HG02623 (cell line): Measurements from ENCODE around the gene LDLRAD3.
"Not testable (repeated sequence)": the region's sequence is repeated elsewhere in the genome, so short reads cannot be mapped to it uniquely, and the experiment has no call there.

Experiments used
- ATAC-seq: cut with Tn5 transposase; IDR thresholded peaks from one replicate; pipeline ENCODE4 v1.9.1; 2021; ENCODE audit warnings: moderate library complexity; ENCODE audit not compliant: unreplicated experiment

LDLRAD3 gene

GRCh38 chr11:35943713-35944502 is at the start of gene LDLRAD3:
Gene LDLRAD3, plus strand, starts transcription at chr11:35944062. Its CDS starts 37 bp downstream, at chr11:35944099.
- peak; percentile 76 for ATAC-seq

GRCh38 chr11:35897019-35897418 is 46.8 kb upstream of the LDLRAD3 start:
- ATAC-seq = no peak

DNA sequence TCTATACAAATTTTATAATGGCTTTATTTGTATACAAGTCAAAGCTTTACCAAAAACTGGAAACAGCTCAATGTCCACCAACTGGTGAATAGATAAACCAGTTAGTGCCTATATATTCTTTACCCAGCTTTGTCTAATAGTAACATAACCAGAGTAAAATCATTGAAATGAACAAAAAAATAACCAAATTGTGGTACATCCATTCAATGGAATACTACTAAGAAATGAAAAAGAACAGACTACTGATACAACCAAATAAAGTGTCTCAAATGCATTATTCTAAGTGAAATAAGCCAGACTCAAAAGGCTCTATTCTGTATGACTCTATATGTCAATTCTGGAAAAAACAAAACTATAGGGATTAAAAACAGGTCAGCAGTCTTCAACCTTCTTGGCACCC is 40.9 kb upstream of the LDLRAD3 start:
- no peak for ATAC-seq

GRCh38 chr11:35905646-35906276 is 38.1 kb upstream of the LDLRAD3 start:
- ATAC-seq = no peak

DNA sequence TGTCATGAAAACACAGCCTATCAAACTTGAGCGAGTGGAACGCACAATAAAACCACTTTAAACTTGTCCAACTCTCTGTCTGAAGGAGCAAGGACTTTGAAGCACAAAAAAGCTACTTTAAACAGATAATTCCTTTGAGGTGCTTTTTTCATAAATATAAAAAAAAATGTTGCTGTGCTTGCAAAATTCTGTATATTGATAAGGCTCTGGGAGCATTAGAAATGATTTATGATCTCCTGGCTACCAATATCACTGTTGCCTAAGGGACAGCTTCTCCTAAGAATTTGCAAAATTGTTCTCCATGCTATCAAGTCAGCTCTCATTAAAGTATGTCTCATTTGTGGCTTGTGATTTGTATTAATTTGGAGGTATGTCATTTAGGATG is 37.6 kb upstream of the LDLRAD3 start:
- ATAC-seq = no peak

DNA sequence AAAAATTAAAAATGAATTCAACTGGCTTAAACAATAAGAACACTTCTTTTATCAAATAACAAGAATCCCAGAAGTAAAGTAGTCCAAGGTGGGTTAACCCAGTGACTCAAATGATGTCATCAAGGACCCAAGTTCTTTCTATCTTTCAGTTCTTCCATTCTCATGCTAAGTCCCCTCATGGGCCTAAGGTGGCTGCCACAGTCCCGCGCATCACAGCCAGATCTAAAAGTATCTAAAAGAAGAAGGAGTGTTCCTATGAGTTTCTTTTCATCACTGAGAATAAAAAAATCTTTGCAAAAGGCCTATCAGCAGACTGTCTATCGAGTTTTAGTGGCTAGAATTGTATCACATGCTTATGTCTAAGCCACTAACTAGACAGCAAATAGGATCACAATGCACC is 37.2 kb upstream of the LDLRAD3 start:
- no peak for ATAC-seq

DNA sequence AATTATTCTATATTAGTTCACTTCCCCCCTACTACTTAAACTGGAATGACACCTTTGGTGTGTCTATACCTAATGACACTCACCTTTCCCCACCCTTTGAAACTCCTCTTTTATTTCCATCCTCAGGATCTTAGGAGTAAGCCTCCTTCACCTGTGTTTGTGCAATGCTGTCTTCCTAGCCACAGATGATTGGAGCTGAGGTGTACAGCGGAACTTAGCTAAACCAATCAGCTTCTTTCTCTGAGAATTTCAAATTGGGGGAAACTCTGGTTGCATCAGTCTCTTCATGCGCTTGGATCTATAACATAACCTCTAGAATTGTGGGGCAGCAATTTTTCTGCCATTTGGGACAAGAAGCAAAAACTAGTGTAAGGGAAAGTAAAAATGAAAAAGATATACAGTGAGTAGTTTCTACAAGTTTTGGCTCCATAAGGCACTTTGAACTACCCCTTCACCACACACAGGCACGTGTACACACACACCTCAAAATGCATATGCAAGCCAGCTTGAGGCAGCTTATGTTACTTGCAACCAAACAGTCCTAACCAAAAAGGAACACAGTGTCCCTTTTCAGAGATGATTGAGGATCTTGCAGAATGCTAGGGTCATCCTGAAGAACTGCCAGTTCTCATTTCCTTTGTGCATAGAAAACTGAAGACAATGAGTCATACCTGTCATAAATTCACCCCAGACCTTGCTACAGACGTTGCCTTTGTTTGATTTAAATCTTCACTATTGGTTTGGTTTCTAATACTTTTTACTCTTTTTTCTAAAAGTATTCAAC is 36.0 kb upstream of the LDLRAD3 start:
- peak; percentile 70 for ATAC-seq

DNA sequence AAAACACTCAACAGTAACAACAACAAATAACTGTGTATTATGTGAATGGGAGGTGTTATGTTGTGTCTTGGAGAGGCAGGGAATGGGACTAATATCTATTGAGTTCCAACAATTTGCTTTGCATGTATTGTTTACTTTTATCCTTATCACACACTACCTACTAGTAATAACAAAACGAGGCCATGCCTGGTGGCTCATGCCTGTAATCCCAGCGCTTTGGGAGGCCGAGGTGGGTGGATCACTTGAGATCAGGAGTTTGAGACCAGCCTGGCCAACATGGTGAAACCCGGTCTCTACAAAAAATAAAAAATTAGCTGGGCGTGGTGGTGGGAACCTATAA is 35.5 kb upstream of the LDLRAD3 start:
- peak; percentile 6 for ATAC-seq

DNA sequence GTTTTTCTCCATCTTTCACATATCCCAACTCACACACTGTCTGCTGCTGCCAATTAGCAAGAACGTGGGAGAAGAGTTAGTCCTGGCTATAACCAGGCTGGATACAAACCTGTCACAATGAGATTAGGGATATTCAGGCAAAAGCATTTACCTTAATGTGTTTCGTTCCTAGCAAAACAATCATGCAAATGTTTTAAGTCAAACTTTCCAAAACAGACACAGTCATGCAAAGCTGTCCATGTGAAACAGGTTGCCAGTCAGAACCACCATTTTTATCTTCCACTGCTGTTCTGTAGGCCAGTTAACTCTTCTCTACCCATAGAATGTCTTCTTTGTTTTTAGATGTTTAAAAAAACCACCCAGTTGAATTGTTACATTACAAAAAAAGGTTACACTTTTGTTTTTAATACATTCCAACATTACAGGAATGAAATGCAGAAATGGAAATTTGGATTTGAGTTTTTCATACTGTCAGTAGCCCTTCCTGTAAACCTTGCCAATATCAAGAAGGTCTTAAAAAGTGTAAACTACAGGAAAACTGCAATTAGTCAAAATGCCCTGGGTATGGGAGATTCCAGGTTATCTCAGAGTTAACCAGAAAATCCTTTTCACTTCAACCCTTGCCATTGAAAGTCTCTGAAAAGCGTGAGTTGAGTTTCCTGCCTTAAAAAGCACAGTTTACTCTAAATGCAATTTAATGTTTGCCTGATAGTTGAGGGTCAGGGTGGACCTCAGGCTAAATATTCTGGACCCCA is 34.2 kb upstream of the LDLRAD3 start:
- no peak for ATAC-seq

- no peak for ATAC-seq
Observed at GRCh38 chr11:35911013-35911412, 32.8 kb upstream of the LDLRAD3 start.

- no peak for ATAC-seq
Observed at GRCh38 chr11:35911616-35912165, 32.2 kb upstream of the LDLRAD3 start.

GRCh38 chr11:35912436-35912835 is 31.4 kb upstream of the LDLRAD3 start:
- ATAC-seq = not testable (repeated sequence)

GRCh38 chr11:35912883-35913624 is 30.8 kb upstream of the LDLRAD3 start:
- ATAC-seq = no peak

GRCh38 chr11:35914816-35915215 is 29.0 kb upstream of the LDLRAD3 start:
- no peak for ATAC-seq

GRCh38 chr11:35916270-35916669 is 27.6 kb upstream of the LDLRAD3 start:
- ATAC-seq = no peak

GRCh38 chr11:35917676-35918075 is 26.2 kb upstream of the LDLRAD3 start:
- no peak for ATAC-seq

DNA sequence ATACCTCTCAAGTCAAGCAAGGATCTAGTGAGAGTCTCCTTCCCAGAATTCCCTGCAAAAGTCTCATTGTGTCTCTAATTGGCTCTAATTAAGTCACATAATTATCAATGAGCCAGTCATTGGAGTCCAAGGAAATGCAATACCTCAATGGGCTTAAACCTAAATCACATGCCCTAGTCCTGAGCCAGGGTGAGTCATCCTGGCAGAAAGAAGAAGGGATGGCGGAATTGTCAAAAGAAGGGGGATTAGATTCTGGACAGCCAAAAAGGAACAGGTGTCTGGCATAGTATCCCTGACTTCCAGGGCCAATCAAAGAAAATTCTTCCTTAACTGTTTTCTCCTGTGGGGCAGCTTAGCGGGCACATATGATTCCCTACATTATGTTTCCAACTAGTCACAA is 25.1 kb upstream of the LDLRAD3 start:
- ATAC-seq = no peak

DNA sequence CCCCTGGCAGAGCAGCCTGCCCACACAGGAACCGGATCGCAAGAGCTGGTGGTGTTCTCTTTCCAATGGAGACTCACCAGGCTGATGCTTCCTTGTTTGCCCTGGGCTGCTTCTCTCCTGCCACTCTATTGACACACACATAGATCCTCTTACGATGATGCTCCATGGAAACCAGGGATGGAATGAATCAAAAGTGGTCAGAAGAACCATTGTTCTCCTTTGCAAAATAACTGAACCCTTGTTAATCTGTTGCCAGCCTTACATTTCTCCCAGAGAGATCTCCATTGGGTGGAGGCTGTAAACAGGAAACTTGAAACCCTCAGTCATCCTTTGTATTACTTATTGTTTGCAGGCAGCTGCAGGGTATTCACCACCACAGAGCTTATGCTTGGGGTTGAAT is 24.6 kb upstream of the LDLRAD3 start:
- ATAC-seq = no peak

- ATAC-seq = no peak
Observed at GRCh38 chr11:35923452-35923851, 20.4 kb upstream of the LDLRAD3 start.

DNA sequence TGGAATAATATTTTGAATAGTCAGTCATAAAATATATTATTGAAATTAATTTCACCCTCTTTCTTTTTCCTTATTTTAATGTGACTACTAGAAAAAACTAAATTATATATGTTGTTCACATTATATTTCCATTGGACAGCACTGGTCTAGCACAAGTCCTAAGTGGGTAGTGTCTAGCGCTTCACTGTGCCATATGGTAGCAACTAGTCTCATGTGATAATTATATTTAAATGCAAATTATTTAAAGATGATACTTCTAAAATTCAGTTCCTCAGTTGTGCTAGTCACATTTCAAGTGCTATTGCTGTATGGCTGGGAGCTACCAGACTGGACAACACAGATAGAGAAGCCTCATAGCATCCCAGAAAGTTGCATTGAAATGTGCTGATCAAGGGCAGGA is 19.1 kb upstream of the LDLRAD3 start:
- ATAC-seq = no peak
